Effector CD8-positive, alpha-beta T cell (primary cell): ENCODE measurements around the gene VKORC1.
A peak's percentile ranks its signal among the peaks of the same experiment; 100 is the strongest.
"Not testable (repeated sequence)": the region's sequence is repeated elsewhere in the genome, so short reads cannot be mapped to it uniquely, and the experiment has no call there.

ENCODE experiments used
- DNase-seq: peaks from one replicate; lab custom pipeline; 2025; lab: John Stamatoyannopoulos, UW
- total RNA-seq, 4 experiments: gene quantifications; one replicate each; lab custom pipeline; 2026; lab: John Stamatoyannopoulos, UW

The VKORC1 gene
- total RNA-seq: 5.7 to 8.6 (median 7.1) reads per million in 4 experiments

DNA sequence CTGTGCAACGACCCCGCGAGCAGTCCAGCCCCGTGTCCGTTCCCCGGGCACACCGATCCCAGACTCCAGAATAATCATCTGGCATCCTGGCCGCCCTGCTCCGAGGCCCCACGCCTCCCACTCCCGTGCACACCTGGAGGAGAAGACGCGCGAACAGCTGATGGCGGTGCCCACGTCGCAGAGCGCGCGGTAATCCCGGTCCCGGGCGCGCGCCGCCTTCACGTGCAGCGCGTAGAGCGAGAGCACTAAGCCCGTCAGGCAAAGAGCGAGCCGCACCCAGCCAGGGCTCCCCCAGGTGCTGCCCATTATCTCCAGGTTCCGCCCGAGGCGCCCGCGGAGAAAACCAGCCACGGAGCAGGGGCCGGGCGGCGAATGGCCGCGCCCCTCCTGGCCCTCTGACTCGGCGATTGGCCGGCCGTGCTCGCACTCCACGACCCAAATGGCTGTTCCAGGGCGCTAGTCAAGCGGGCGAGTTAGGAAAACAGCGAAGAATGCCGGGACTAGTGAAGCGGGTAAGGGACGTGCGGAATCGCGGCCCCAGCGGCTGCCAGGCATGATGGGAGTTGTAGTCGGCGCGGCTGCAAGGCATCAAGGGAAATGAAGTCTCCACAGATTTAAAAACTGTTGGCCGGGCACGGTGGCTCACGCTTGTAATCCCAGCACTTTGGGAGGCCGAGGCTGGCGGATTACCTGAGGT, at the start of gene VKORC1:
VKORC1 (minus strand) TSS at position 374 of the 697 bp plus-strand sequence; CDS start at position 306, 68 bp downstream.
- DNase-seq: peak; percentile 79

DNA sequence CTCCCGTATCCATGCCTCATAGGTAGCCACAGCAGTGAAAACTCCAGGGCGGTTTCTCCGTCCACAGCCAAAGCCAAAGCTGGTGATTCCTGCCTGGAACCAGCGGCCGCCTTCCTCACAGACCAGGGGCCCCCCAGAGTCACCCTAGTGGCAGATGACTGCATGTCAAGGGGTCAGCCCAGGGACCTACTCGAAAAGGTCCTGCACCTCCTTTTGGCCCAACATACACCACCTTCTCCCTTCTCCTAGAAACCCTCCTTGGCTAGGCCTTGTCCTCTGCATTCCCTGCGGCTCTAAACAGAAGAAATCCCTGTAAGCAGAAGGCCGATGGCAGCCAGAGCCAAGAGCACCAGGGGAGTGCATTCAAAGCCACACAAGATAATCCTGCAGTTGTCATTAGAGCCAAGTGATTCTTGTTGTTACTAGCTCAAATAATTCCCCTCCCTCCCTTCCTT, 49.1 kb upstream of the VKORC1 start:
- DNase-seq: no peak

DNA sequence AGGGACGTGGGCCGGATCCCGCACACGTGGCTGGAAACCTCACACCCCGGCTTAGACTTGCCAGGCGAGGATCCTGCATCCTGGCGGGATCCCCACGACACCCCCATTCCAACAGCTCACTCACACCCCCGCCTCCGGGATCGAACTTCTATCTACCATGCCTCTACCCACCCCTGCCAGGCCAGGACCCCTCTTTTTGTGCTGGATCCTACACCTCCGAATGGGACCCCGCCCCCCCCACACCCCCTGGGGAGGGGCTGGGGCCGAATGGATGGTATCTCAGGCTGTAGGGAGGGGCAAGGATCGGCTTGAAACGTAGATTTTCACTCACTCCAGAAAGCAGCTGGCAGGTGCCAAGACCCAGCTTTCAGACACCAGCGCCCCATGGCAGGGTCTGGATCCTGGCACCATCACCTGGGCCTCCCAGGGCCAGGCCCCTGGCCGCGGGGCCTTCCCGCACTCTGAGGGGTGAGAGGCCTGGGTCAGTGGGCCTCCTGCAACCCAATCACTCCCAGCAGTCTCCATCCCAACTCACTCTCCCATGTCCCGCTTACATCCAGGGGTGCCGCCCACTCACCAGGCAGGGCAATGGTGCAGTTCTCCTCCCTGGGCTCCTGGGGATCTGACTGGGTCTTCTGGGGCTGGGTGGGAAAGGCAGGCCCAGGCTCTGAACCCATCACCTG, 48.6 kb upstream of the VKORC1 start:
- DNase-seq: no peak

DNA sequence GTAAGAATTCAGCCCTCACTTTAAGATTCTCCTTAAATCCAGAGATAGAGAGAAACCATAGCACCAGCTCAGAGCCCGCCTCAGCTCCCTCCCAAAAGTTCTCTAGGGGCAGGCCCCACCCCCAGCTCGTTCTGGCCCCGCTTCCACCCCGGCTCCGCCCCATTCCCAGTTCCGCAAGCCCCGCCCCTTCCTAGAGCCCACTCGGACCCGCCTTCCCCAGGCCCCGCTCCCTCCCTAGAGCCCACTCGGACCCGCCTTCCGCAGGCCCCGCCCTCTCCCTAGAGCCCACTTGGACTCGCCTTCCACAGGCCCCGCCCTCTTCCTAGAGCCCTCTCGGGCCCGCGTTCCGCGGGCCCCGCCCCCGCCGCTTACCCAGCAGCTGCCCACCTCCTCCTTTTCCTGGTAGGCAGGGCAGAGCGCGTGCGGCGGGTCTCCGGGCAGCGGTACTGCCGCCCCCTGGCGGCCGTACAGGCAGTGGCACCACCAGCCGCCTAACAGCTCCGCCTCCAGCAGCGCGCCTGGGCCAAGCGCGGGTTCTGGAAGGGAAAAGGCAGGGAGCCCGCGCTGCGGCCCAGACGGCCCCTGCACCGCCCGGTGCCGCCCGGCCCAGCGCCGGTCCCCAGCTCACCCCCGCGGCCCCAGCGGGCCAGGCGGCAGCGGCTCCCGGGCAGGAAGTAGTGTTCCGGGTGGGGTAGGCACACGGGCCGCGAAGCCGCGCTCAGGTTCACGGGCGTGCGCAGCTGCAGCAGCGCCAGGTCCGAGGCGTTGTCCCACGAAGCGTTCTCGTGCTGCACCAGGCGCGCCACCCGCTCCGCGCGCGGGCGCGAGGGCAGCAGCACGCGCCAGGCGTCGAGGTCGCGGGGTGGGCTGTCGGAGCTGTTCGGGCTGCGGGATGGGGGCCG, 47.8 kb upstream of the VKORC1 start:
- DNase-seq: peak; percentile 98

DNA sequence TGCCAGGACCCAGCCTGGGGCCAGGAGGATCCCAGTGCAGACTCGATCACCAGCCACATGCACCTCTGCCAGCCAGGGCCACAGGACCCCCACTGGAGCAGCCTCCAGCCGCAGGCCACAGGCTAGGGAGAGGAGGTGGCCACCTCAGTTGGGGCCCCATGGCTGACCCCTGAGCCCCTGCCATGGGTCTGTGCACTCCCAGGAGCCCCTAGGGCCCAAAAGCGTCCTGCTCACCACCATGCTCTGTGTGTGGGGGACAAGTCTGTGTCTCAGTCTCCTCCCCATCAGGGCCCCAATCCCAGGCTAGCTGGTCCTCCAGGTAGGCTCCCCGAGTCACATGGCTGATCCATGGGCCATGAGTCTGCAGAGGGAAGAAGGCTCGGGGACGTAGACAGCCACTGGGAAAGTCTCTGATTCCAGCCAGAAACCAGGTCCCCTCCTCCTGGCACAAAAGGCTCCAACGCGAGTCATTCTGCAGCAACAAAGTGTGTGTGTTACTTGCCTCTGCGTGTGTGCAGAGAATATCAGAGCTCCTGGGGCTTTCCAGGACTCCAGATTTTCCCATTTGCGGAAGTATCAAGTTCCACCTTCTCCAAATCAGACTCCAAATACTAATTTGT, 47.0 kb upstream of the VKORC1 start:
- DNase-seq: no peak

DNA sequence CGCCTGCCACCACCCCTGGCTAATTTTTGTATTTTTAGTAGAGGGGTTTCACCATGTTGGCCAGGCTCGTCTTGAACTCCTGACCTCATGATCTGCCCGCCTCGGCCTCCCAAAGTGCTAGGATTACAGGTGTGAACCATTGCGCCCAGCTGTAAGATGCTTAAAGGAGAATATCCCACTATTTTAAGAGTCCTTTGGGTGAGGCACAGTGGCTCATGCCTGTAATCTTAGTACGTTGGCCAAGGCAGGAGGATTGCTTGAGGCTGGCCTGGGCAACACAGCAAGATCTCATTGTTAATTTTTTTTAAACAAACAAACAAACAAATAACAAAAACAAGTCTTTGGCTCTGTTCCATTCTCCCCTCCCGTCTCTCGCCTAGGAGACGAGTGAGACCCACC, 46.5 kb upstream of the VKORC1 start:
- not testable (repeated sequence) for DNase-seq

DNA sequence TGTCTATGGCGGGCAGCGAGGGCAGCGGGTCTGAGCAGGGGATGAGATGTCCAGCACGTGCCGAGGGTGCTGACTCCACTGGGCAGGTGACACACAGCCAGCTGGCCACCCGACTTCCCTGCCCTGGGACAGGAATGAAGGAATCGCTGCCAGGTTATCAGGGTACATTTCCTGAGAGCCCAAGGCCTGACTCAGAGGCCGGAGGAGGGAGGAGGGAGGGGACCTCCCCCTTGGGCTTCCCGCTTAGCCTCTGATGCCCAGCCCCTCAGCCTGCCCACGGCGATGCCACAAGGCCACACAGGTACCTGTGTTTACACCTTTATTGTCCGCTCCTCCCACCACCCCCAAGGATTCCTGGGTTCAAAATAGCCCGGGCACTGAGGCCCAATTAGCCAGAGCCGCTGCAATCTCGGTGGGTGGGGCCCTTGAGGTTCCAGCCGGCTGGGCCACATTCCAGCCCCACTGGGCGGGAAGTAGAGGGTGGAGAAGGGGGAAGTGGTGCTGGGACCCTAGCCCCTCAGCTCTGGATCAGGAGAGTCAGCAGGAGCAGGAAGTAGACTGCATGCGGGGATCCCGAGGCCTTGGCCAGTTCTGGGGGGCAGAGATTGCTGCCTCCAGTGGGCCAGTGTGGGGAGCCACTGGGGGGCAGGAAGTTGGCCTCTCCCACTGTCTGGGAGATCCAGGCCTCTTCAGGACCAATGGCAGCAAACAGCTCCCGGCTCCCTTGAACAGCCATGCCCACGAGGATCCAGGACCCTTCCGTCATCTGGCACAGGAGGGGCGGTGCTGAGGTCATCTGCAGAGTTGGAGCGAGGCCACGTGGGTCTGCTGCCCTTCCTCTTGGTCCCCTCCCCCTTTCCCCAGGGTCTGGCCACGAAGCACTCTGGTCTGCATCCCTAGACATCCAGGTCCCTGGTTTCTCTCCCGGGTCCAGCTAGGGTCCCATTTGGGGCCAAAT, 44.3 kb upstream of the VKORC1 start:
- no peak for DNase-seq

DNA sequence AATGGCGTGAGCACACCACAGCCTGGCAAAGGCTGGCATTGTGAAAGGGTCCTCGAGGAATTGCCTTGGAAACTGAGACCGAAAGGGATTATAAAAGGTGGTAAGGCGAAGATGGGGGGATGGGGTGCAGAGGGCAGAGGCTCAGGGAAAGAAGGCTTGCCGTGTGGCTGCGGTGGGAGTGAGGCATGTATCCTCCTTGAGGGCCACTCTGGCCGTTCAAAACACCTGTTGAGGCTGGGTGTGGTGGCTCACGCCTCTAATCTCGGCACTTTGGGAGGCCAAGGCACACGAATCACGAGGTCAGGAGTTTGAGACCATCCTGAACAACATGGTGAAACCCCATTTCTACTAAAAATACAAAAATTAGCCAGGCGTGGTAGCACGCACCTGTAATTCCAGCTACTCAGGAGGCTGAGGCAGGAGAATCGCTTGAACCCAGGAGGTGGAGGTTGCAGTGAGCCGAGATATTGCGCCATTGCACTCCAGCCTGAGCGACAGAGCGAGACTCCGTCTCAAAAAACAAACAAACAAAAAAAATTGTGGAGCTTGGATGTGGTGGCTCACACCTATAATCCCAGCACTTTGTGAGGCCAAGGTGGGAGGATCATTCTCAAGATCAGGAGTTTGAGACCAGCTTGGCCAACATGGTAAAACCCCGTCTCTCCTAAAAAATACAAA, 42.4 kb upstream of the VKORC1 start:
- not testable (repeated sequence) for DNase-seq

DNA sequence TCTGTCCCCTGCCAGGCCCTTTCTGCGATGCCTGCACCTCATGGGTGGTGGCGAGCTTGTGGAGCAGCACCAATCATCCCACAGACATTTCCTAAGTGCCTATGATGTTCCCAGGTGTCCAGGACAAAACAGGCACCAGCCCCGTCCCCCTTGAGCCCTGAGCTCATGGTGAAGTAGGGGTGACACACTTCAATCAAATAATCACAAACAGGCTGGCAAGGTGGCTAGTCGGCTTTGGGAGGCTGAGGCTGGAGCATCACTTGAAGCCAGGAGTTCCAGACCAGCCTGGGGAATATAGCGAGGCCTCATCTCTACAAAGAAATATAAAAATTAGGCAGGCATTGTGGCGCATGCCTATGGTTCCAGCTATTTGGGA, 41.7 kb upstream of the VKORC1 start:
- no peak for DNase-seq

DNA sequence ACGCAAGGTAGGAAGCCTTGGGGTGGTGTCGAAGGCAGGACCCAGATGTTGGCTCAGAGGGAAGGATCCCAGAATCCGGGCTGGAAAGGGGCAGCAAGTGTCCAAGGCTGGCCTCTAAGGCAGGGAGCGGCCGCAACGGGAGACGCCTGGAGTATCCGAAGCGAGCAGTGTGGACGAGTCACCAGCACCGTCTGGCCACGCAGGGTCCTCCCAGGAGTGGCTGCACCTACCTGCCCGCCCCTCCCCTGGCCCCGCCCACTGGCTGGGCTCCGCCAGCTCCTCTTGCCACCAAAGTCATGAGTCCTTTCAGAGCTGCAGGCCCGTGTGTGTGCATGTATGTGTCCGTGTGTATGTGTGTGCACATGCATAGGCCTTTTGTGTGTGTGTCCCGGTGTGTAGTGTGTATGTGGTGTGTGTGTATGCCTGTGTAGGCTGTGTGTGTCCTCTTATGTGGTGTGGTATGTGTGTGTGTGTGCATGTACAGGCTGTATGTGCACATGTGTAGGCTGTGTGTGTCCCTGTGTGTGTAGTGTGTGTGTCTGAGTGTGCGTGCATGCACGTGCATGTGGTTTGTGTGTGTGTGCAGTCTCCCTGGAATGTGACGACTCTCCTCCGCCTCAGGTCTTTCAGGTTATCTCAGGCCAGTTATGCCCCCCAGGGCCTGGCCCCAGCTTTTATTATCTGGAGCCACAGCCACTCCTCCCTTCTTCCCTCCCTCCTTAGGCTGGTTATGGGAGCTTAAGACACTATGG, 41.1 kb upstream of the VKORC1 start, which contains the start of gene PRSS8:
PRSS8 (minus strand) TSS at position 193 of the 752 bp plus-strand sequence. CDS start 229 bp downstream, outside the sequence.
- no peak for DNase-seq

DNA sequence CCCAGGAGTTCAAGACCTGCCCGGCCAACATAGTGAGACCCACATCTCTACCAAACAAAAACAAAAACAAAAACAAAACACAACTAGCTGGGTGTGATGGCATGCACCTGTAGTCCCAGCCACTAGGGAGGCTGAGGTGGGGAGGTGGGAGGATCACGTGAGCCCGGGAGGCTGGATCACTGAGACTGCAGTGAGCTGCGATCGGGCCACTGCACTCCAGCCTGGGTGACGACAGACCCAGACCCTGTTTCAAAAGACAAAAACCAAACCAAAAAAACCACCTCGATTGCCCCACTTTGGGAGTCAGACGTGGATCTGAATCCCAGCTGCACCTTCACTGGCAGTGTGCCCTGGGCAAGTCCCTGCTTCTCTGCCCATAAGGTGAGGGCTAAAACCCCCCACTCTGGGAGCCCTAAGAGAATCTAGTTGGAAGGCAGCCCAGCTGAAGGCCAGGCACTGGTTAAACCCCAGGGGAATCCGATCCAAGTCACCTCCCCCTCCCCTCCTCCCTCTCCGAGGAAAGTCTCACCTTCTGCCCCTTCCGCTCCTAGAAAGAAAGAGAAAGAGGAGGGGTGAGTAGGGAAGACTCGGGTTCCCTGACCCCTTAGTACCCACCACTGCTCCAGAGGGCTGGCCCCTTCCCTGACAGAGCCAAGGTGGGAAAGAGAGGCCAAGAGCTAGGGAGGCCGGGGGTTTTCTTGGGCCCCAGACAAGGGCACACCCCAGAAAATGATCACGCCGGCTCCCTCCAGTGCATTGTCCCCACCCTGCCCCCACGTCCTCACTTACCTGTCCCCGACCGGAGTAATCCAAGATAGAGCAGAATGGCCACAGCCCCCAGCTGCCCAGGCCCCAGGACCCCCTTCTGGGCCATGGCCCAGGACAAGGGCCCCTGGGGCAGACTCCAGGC, 40.3 kb upstream of the VKORC1 start:
- no peak for DNase-seq

DNA sequence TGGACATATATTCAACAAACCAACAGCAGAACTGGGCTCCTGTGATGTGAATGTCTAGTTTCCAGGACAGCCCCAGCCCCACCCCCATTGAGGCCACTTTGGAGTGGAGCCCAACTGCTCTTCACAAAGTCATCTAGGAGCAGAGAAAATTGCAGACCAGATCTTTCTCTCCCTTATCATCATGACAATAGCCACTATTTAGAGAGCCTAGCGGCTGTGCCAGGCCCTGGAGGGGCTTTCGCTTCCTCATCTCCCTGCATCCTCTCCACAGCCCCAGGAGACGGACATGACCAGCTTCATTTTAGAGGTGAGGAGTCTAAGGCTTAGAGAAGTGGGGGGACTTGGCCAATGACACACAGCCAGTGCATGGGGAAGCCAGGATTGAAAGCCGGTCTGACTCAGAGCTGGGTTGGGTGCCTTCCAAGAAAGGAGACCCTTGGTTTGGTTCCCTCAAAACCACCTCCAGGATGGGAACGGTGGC, 39.5 kb upstream of the VKORC1 start:
- DNase-seq: no peak

DNA sequence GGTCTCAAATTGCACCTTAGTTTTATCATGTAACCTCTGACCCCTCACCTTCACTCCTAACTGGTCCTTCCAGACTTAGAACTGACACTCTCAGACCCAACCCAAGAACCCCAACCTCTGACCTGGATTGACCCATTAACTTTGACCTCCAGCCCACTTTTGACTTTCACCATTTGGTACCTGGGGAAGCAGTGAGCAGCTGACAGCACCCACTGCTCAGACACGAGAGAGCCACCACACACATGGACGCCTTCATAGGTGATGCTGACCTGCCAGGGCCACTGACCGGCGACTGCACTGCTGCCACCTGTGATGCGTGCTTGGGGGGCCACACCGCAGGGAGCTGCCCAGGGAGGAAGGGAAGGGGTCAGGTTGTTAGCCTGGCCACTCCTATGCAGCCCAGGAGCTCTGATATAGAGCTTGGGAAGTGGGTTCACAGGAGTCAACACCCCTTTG, 38.5 kb upstream of the VKORC1 start:
- no peak for DNase-seq

DNA sequence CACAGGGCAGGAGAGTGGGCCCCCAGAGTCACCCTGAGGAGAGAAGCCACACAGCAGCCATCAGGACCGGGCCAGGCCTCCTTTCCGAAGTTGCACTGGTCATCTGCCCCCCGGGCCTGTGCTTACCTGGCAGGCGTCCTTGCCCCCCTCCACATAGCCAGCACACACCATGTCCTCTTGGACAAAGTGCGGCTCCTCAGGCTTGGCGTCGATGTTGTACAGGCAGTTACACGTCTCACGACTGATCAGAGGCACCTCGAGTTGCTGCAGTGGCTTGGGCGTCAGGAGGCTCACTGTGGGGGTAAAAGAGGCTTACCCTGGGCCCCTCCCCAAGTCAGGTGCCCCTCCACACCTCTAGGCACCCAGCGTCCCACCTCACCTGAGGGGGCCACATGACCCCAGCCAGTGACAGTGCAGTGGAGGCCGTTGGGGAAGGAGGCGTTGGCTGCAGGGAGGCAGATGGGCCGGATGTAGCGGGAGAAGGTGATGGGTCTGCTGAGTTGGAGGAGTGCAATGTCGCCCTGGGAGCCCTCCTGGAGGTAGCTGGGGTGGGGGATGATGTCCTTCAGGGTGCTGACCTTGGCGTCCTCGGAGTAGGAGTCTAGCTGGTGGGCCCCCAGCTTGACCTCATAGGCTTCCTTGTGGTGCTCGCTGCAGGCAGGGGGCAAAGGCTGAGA, 37.8 kb upstream of the VKORC1 start:
- DNase-seq: no peak

DNA sequence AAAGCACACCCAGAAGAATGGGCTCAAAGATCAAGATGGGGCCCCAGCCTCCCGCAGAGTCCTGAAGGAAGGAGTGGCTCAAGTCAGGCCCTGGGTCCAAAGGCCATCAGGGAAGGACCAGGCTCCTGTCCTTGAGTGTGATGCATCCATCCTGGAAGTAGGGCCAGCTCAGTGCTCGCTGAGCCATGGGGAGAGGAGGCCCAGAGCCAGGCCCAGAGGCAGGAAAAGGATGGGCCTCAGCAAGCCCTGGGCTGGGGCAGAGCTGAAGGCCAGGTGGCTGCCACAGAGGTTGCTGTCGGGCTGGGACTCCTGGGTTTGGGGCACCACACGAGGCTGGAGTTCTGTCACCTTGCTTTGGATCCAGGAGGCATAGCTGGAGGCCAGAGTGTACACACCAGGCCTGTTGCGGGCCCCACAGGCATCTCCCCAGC, 37.3 kb upstream of the VKORC1 start:
- no peak for DNase-seq

DNA sequence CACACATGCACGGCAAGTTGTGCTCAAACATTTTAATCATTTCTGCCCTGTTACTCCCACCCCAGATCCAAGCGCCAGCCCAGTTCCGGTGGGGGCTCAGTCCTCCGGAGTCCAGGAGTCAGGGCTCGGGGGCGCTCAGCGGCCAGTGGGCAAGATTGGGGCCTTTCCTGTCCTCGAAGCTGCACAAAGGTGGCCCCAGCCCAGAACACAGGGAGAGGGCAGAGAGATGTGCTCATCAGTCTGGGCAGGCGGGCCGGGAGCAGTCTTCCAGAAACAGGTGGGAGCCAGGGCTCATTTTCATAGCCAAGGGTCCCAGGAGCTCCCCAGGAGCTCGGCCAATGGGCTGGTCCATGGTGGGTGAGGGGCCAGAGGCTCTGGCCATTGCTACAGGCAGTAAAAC, 36.8 kb upstream of the VKORC1 start:
- no peak for DNase-seq

DNA sequence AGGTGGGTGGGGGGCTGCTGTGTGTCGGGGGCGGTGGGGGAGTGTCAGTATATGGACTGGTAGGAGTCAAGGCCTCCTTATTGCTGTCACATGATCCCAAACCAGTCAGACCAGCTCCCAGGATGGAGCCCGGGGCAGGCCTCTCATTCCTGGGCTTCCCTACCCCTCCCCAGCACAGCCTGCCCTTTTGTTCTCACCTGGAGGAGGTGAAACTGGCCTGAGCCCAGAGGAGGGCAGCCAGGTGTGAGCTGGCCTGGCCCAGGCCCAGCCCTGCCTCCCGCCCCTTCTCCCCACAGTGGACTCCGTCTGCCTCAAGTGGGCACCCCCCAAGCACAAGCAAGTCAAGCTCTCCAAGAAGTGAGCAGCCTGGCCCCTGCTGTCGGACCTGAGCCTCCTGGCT, 36.3 kb upstream of the VKORC1 start:
- DNase-seq: no peak
